HG03060 (cell line): ENCODE data around the gene CTNNA1.
"Not testable (repeated sequence)": the region's sequence is repeated elsewhere in the genome, so short reads cannot be mapped to it uniquely, and the experiment has no call there.

Experiments used
- ATAC-seq: cut with Tn5 transposase; IDR thresholded peaks from one replicate; pipeline ENCODE4 v1.9.1; 2021; ENCODE audit warnings: low read depth, moderate number of reproducible peaks; ENCODE audit not compliant: unreplicated experiment

CTNNA1 gene

GRCh38 chr5:138754699-138755057 is 1.5 kb downstream of the CTNNA1 start:
- ATAC-seq = no peak

- ATAC-seq = no peak
Observed at GRCh38 chr5:138755084-138755748, 2.0 kb downstream of the CTNNA1 start.

GRCh38 chr5:138757061-138757776 is 4.0 kb downstream of the CTNNA1 start:
- no peak for ATAC-seq

GRCh38 chr5:138760448-138761110 is 7.4 kb downstream of the CTNNA1 start:
- ATAC-seq = no peak

GRCh38 chr5:138761115-138761514 is 7.9 kb downstream of the CTNNA1 start:
- not testable (repeated sequence) for ATAC-seq

GRCh38 chr5:138761670-138762069 is 8.4 kb downstream of the CTNNA1 start:
- ATAC-seq = not testable (repeated sequence)

GRCh38 chr5:138762110-138762509 is 8.9 kb downstream of the CTNNA1 start:
- no peak for ATAC-seq

GRCh38 chr5:138763037-138763778 is 10.0 kb downstream of the CTNNA1 start:
- ATAC-seq = no peak

GRCh38 chr5:138770291-138770690 is 17.1 kb downstream of the CTNNA1 start:
- ATAC-seq = no peak

- ATAC-seq = no peak
Observed at GRCh38 chr5:138770977-138771376, 17.8 kb downstream of the CTNNA1 start.

GRCh38 chr5:138772986-138773594 is 19.9 kb downstream of the CTNNA1 start:
- ATAC-seq = no peak

GRCh38 chr5:138773624-138774023 is 20.4 kb downstream of the CTNNA1 start:
- not testable (repeated sequence) for ATAC-seq

- no peak for ATAC-seq
Observed at GRCh38 chr5:138775034-138775433, 21.8 kb downstream of the CTNNA1 start.

- ATAC-seq = no peak
Observed at GRCh38 chr5:138778234-138778633, 25.0 kb downstream of the CTNNA1 start.

- no peak for ATAC-seq
Observed at GRCh38 chr5:138783976-138784375, 30.8 kb downstream of the CTNNA1 start.

GRCh38 chr5:138784590-138784989 is 31.4 kb downstream of the CTNNA1 start:
- no peak for ATAC-seq

- ATAC-seq = no peak
Observed at GRCh38 chr5:138789771-138790242, 36.6 kb downstream of the CTNNA1 start.

- no peak for ATAC-seq
Observed at GRCh38 chr5:138790684-138791083, 37.5 kb downstream of the CTNNA1 start.

- ATAC-seq = no peak
Observed at GRCh38 chr5:138792195-138792790, 39.1 kb downstream of the CTNNA1 start.

GRCh38 chr5:138793575-138793974 is 40.4 kb downstream of the CTNNA1 start:
- no peak for ATAC-seq
